ENCODE data around the gene DIO1. TPM values are rescaled to one million over a fixed set of nuclear protein-coding genes. Genes with fewer than 3 reads are reported as not detected.

DIO1 gene
- total RNA-seq, 4 donors from 2014 or later: not detected

DNA sequence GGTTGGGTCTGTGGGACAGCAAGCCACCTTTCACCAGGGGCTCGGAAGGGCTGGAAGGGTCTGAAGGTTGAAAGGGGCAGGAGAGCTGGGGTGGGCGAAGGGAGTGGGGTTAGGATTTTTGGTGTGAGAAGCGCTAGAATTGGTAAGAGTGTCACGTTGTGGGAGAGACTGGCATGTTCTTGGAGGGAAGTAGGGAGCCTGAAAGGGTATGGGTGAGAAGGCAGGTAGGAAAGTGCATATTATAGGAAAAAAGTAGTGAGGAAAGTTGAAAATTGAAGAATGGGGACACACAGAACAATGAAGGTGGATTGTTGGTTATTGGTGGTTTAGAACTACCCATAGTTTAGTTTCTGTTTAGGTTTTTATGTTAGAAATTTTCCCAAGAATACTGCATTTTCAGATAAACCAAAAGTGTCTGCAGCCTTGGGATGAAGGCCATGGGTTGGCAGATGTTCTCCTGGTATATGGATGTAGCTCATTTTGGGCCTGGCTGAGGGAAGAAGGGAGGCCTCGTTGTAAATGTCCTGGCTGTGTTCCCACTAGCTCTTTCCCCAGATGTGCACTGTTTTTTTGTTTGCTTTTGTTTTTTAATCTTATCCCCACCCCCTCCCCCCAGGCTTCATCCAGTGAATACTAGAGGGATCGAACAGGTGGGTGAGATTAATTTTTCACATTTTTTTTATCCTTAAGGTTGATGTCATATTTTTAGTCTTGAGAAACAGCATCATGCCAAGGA lies 53.4 kb downstream of the DIO1 start:
- DNase-seq: no peak
- TF ChIP-seq CTCF (IDR thresholded peaks at IDR 0.05): no peak
- no peak for TF ChIP-seq POLR2A (IDR thresholded peaks at IDR 0.05)
- peaks cover 14 to 53% (median 21%) of the 10 kb centered on the region in 3 donors for H3K4me1 ChIP-seq
- WGBS, 2 donors: 37 to 47% methylated on average over 6 of the region's 6 CpGs
- H3K36me3 ChIP-seq: peaks cover 0 to 12% (median 5%) of the 10 kb centered on the region in 3 donors
- H3K4me3 ChIP-seq: peak overlapping the region; percentile 79 to 96 (median 84)
- no peaks in the 10 kb centered on the region for H3K9me3 ChIP-seq
- intact Hi-C loops (cut with DNase I): loop anchor here (5.0 kb wide), 1 partner anchor 70 kb away; no protein-coding TSS in a partner anchor
- no peaks in the 10 kb centered on the region for H3K27me3 ChIP-seq
- H3K27ac ChIP-seq: peak overlapping the region; percentile 91 to 96 (median 94)

DNA sequence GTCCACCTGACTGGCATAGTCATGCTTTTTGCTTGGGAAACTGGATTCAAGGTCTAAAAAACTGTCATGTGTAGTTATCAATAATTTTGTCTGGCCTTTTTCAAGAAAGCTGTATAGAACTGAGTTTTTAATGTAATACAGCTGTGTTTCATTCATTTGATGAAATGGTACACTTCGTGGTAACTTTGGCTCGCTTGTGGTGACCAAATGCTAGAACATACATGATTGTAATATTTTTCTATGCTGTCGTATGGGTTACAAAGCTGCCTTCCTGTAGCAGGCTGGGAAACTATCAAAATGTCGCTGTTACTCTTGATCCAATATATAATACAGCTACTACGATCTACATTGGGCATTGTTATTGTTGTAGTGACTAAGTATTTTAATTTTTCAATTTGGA lies 54.3 kb downstream of the DIO1 start:
- Histone ChIP-seq H3K27ac (peak overlapping the region in 2 of 4 donors; percentile 91 to 93), H3K4me3 (no peak overlapping the region), H3K4me1 (peaks cover 14 to 53% (median 21%) of the 10 kb centered on the region in 3 donors), H3K36me3 (peaks cover 0 to 21% (median 5%) of the 10 kb centered on the region in 3 donors), H3K9me3 (no peaks in the 10 kb centered on the region), H3K27me3 (no peaks in the 10 kb centered on the region)
- WGBS, 2 donors: 85 to 90% methylated on average over 5 of the region's 5 CpGs
- TF ChIP-seq POLR2A (IDR thresholded peaks at IDR 0.05): no peak
- TF ChIP-seq CTCF (IDR thresholded peaks at IDR 0.05): no peak
- intact Hi-C loops (cut with DNase I): loop anchor here (5.0 kb wide), 1 partner anchor 71 kb away; no protein-coding TSS in a partner anchor
- no peak for DNase-seq

DNA sequence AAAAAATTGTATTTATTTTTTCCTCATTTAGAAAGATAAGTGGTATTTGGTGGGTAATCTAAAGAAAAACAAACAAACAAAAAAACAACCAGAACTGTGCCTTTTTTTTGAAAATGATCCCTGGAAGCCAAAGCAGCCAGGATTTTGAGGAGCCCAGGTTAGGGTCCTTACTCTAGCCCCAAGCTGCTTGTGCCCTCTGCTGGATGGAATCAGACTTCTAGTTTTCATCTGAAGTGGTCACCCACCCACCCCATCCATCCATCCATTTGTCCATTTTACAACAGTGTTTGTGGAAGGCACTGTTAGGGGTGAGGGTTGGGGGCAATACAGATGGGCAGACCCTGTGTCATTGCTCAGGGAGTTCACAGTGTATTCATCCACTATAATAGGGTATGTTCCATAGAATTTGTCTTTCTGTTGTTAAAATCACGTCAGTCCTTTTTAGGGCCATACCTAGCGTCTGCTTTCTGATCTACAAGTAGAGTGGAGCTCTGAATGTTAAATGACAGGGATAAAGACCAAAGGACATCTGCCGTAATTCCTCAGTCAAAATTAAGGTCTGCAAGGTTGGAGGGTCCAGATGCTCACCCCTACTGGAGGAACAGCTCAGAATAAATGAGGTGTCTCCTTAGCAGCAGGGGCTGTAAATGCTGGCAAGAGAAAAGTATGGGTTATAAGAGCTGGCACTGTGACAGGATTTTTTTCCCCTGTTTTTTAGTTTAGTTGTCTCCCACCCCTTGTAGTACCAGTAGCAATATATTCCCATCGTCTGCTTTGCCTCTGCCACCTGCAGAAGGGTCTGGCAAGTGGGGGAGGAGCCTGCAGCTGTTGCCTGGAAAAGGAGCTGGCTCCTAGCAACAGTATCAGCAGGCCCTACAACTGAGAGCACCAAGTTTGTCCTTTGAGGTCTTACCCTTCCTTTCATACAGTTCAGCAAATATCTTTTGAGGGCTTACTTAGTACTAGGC lies 55.3 kb downstream of the DIO1 start:
- WGBS, 2 donors: 94 to 100% methylated on average over 4 of the region's 4 CpGs
- H3K36me3 ChIP-seq: peaks cover 0 to 31% (median 5%) of the 10 kb centered on the region in 3 donors
- no peaks in the 10 kb centered on the region for H3K27me3 ChIP-seq
- TF ChIP-seq CTCF (IDR thresholded peaks at IDR 0.05) (peak in 4 of 6 experiments; percentile 34 to 45 (median 40)), POLR2A (IDR thresholded peaks at IDR 0.05) (no peak)
- no peaks in the 10 kb centered on the region for H3K9me3 ChIP-seq
- intact Hi-C loops (cut with DNase I): loop anchor here (5.0 kb wide), 1 partner anchor 72 kb away; no protein-coding TSS in a partner anchor
- DNase-seq: no peak
- H3K27ac ChIP-seq: no peak overlapping the region
- H3K4me1 ChIP-seq: peaks cover 11 to 48% (median 14%) of the 10 kb centered on the region in 3 donors
- no peak overlapping the region for H3K4me3 ChIP-seq

- no peak for TF ChIP-seq CTCF (IDR thresholded peaks at IDR 0.05)
- no peak for TF ChIP-seq POLR2A (IDR thresholded peaks at IDR 0.05)
- intact Hi-C loops (cut with DNase I): no loop called here
- H3K9me3 ChIP-seq: no peaks in the 10 kb centered on the region
- no peak overlapping the region for H3K4me3 ChIP-seq
- DNase-seq: no peak
- H3K4me1 ChIP-seq: peaks cover 5 to 48% (median 6%) of the 10 kb centered on the region in 3 donors
- H3K36me3 ChIP-seq: peaks cover 0 to 41% (median 5%) of the 10 kb centered on the region in 3 donors
- 73 to 90% methylated on average over 2 to 4 of the region's 5 CpGs for WGBS, 2 donors
- H3K27ac ChIP-seq: no peak overlapping the region
- H3K27me3 ChIP-seq: no peaks in the 10 kb centered on the region
Observed at GRCh38 chr1:53951697-53952096, 57.7 kb downstream of the DIO1 start.
